ENCODE results near the gene VSIG10.
A peak's percentile ranks its signal among the peaks of the same experiment; 100 is the strongest.

VSIG10 gene

GRCh38 chr12:118017926-118018325 lies 85.9 kb downstream of the VSIG10 start:
- CTCF ChIA-PET: interaction anchor here (0.6 kb wide), 1 partner anchor 160 kb away, joined by 3 read pairs; no protein-coding TSS in a partner anchor

GRCh38 chr12:118016424-118017264 lies 87.2 kb downstream of the VSIG10 start, which contains the start of gene RFC5:
Gene RFC5 (plus strand): TSS chr12:118016703. CDS start chr12:118016828, 125 bp downstream.
- peak within 1 kb of the TSS; percentile 73 for H3K27ac ChIP-seq
- peak; percentile 98 for DNase-seq (ENCODE audit: low spot score)
- TF ChIP-seq CTCF (conservative IDR thresholded peaks at IDR 0.05; ENCODE audit: low read depth): no peak
- CTCF ChIA-PET: no interaction called here
- POLR2A ChIA-PET (ENCODE audit: low non-redundant PET): interaction anchor here (1.0 kb wide), 1 partner anchor 47 kb away, joined by 4 read pairs; no protein-coding TSS in a partner anchor

More at GRCh38 chr12:118017926-118018325, 85.9 kb downstream of the VSIG10 start:
- no peak overlapping the region for H3K27ac ChIP-seq
- DNase-seq (ENCODE audit: low spot score): no peak
- POLR2A ChIA-PET (ENCODE audit: low non-redundant PET): no interaction called here
- TF ChIP-seq CTCF (conservative IDR thresholded peaks at IDR 0.05; ENCODE audit: low read depth): no peak

DNA sequence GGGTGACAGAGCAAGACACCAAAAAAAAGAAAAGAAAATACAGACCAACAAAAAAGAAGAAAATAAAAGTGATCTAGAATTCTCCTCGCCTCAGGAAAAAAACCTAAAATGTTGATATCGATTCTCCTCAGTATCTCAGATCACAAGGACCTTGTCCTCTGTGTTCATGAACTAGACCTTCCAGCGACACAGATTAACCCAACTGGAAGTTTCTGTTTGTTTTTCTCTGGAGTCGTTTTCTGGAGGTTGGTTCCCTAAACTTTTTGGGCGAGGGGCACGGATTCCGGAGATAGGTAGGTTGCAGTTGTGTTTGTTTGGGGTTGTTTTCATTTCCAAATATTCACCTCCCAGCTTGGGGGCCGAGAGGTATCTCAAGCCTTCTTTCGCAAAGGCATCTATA lies 87.9 kb downstream of the VSIG10 start:
- DNase-seq (ENCODE audit: low spot score): no peak
- CTCF ChIA-PET: interaction anchor here (0.7 kb wide), 1 partner anchor 897 kb away, joined by 4 read pairs; no protein-coding TSS in a partner anchor
- POLR2A ChIA-PET (ENCODE audit: low non-redundant PET): interaction anchor here (1.0 kb wide), 1 partner anchor 46 kb away, joined by 4 read pairs; no protein-coding TSS in a partner anchor
- no peak for TF ChIP-seq CTCF (conservative IDR thresholded peaks at IDR 0.05; ENCODE audit: low read depth)
- H3K27ac ChIP-seq: no peak overlapping the region

DNA sequence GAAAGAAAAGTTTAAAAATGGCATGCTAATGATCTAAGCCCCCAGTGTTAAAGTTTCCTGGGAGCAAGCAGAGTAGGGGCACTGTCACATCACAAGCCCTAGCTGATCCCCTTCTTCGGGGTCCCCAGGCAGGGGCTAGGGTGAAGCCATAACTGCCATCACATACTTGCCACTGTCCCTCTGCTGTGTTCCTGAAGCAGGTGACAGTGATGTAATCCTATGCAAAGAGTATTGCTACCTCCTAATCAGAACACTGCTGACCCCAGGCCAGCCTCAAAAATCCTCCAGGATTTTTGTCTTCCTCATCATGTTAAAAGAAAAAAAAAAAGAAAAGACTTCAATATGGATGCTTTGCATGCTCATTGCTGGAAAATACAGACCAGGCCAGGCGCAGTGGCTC lies 88.5 kb downstream of the VSIG10 start:
- no peak overlapping the region for H3K27ac ChIP-seq
- ChIA-PET CTCF (interaction anchor here (0.7 kb wide), 1 partner anchor 897 kb away, joined by 4 read pairs; no protein-coding TSS in a partner anchor), POLR2A (ENCODE audit: low non-redundant PET) (no interaction called here)
- TF ChIP-seq CTCF (conservative IDR thresholded peaks at IDR 0.05; ENCODE audit: low read depth): no peak
- no peak for DNase-seq (ENCODE audit: low spot score)

Data from RWPE1 (cell line).